ENCODE data around the gene RNASE8. TPM values are rescaled to one million over a fixed set of nuclear protein-coding genes. Genes with fewer than 3 reads are reported as not detected.

RNASE8 gene
- total RNA-seq, 2 donors from 2014 or later, result not detected

DNA sequence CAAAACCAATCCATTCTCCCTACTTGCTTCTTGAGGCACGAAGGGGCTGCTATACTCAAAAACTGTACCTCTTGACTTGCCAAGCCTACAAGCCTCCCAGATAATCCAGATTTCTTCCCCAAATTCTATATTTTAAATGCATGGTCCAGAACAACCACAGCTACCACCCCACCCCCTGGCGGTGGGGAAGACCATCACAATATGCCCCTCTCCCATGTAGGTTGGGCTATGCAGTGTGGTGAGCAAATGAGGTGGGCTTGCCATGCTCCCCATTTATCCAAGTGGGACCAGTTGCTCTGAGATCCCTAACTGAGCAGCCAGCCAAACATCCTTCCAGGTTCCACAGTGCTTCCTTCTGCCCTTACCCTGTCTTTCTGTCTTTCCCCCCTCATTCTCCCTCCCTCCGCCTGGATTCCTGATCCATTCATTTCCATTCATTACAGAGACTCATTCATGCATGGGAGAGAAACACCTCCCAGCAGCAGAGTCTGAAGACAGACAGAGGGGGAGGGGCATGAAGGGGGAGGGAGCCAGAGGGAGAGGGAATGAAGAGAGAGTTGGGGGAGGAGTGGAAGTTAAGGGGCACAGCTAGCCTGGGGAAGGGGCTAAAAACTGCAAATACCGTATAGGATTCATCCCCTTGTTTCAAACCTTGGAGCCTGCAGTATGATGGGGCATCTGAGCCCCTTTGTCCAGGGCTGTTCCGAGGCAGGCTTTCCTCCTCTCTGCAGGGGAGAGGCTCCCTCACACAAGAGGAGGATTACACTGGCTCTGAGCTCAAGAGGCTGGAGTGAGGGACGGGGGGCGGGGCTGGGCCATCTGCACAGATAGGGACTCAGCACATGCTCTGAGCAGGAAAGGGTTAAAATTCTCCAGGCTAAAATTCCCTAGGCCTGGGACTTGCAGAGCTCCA, 36.4 kb downstream of the RNASE8 start:
- H3K9me3 ChIP-seq (ENCODE audit: control insufficient read depth, low read length), result no peaks in the 10 kb centered on the region
- peak overlapping the region; percentile 96 for H3K27ac ChIP-seq (ENCODE audit: low read depth, low read length)
- H3K4me3 ChIP-seq (ENCODE audit: low read length), result peak overlapping the region; percentile 76
- peak overlapping the region; percentile 4 for H3K9ac ChIP-seq (ENCODE audit: extremely low read depth, low read length, poor library complexity, severe bottlenecking)
- peaks cover 17% of the 10 kb centered on the region for H3K4me1 ChIP-seq (ENCODE audit: control insufficient read depth, insufficient read depth, low read length)
- Mint-ChIP-seq H3K27ac (peak overlapping the region; percentile 83), H3K9me3 (no peaks in the 10 kb centered on the region), H3K4me3 (peak overlapping the region; percentile 54), H3K36me3 (ENCODE audit: low read depth) (peaks cover 33% of the 10 kb centered on the region), H3K4me1 (peaks cover 39% of the 10 kb centered on the region), H3K27me3 (ENCODE audit: insufficient read depth) (peaks cover 17% of the 10 kb centered on the region)
- TF ChIP-seq, protein P1, sequence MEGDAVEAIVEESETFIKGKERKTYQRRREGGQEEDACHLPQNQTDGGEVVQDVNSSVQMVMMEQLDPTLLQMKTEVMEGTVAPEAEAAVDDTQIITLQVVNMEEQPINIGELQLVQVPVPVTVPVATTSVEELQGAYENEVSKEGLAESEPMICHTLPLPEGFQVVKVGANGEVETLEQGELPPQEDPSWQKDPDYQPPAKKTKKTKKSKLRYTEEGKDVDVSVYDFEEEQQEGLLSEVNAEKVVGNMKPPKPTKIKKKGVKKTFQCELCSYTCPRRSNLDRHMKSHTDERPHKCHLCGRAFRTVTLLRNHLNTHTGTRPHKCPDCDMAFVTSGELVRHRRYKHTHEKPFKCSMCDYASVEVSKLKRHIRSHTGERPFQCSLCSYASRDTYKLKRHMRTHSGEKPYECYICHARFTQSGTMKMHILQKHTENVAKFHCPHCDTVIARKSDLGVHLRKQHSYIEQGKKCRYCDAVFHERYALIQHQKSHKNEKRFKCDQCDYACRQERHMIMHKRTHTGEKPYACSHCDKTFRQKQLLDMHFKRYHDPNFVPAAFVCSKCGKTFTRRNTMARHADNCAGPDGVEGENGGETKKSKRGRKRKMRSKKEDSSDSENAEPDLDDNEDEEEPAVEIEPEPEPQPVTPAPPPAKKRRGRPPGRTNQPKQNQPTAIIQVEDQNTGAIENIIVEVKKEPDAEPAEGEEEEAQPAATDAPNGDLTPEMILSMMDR (conservative IDR thresholded peaks at IDR 0.05), result peak; percentile 68
- WGBS, 2 experiments (ENCODE audit: insufficient coverage in 1 of 2, insufficient read length in 1 of 2), result 15 to 33% methylated on average over 3 to 7 of the region's 7 CpGs
- DNase-seq, result peak; percentile 93
- H3K36me3 ChIP-seq (ENCODE audit: control insufficient read depth, insufficient read depth, low read length), result peaks cover 44% of the 10 kb centered on the region
- H3K27me3 ChIP-seq (ENCODE audit: control insufficient read depth, insufficient read depth, low read length, poor library complexity, severe bottlenecking), result no peaks in the 10 kb centered on the region

DNA sequence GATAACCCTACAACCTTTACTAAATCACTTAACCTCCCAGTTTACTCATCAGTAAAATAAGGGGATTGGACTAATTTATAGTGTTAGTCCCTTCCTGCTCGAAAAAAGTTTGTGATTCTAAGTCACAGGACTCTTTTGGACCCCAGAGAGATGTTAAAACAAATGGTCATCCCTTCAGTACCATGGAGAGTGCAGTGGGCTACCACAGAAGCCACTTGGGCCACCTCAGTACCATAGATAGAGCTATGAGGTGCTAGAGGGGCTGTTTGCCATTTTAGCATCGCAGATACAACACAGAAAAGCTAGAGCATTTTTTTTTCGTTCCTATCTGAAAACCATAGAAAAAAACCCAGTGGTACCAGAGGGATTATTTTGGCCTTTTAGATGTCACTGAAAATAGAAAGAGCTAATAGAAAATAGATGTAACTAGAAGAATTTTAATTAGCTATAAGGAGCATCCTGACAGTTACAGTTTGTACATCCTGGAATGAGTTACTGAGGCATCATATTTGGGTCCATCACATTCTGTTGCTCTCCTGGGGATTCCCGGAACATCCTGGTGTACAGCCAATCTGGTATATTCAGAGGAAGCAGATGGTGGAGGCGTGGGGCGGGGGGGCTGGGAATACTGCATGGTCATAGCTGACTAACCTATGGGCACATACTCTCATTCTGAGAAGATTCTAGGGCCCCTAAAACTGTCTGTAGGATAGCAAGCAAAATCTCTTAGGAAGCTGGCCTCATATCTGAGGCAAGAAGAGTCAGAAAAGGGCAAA, 38.0 kb downstream of the RNASE8 start:
- WGBS, 2 experiments (ENCODE audit: insufficient coverage in 1 of 2, insufficient read length in 1 of 2), result 85 to 87% methylated on average over 4 to 6 of the region's 6 CpGs
- H3K9me3 ChIP-seq (ENCODE audit: control insufficient read depth, low read length), result no peaks in the 10 kb centered on the region
- no peaks in the 10 kb centered on the region for H3K9me3 Mint-ChIP-seq
- H3K36me3 Mint-ChIP-seq (ENCODE audit: low read depth), result peaks cover 20% of the 10 kb centered on the region
- no peak overlapping the region for H3K4me3 Mint-ChIP-seq
- DNase-seq, result peak; percentile 63
- H3K27me3 ChIP-seq (ENCODE audit: control insufficient read depth, insufficient read depth, low read length, poor library complexity, severe bottlenecking), result peaks cover 2% of the 10 kb centered on the region
- H3K4me1 Mint-ChIP-seq, result peaks cover 49% of the 10 kb centered on the region
- H3K27ac ChIP-seq (ENCODE audit: low read depth, low read length), result peak overlapping the region; percentile 12
- no peak overlapping the region for H3K9ac ChIP-seq (ENCODE audit: extremely low read depth, low read length, poor library complexity, severe bottlenecking)
- peaks cover 28% of the 10 kb centered on the region for H3K36me3 ChIP-seq (ENCODE audit: control insufficient read depth, insufficient read depth, low read length)
- TF ChIP-seq, protein P1 (conservative IDR thresholded peaks at IDR 0.05), result no peak
- peaks cover 29% of the 10 kb centered on the region for H3K27me3 Mint-ChIP-seq (ENCODE audit: insufficient read depth)
- no peak overlapping the region for H3K4me3 ChIP-seq (ENCODE audit: low read length)
- H3K27ac Mint-ChIP-seq, result no peak overlapping the region
- H3K4me1 ChIP-seq (ENCODE audit: control insufficient read depth, insufficient read depth, low read length), result peaks cover 22% of the 10 kb centered on the region

DNA sequence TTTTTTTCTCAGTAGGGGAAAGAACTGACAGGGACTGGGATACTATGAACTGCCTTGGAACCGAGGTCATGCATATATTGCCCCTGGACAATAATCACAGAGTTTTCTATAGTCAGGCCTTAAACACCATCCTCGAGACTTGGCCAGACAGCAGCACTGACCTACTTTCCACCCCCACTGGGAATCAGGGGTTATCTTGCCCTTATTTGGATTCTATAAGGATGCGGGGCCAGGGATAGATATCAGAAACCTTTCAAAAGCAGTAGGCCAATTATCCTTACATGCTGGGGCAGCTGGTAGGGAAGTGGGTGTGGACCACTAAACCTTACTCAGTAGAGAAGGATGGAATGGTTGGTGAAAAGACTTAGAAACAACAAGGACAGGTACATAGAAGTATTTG, 38.8 kb downstream of the RNASE8 start:
- Histone ChIP-seq H3K4me1 (ENCODE audit: control insufficient read depth, insufficient read depth, low read length) (peaks cover 22% of the 10 kb centered on the region), H3K27ac (ENCODE audit: low read depth, low read length) (peak overlapping the region; percentile 12), H3K4me3 (ENCODE audit: low read length) (peak overlapping the region; percentile 87), H3K9ac (ENCODE audit: extremely low read depth, low read length, poor library complexity, severe bottlenecking) (no peak overlapping the region), H3K9me3 (ENCODE audit: control insufficient read depth, low read length) (no peaks in the 10 kb centered on the region), H3K27me3 (ENCODE audit: control insufficient read depth, insufficient read depth, low read length, poor library complexity, severe bottlenecking) (peaks cover 10% of the 10 kb centered on the region), H3K36me3 (ENCODE audit: control insufficient read depth, insufficient read depth, low read length) (peaks cover 20% of the 10 kb centered on the region)
- H3K4me1 Mint-ChIP-seq, result peaks cover 49% of the 10 kb centered on the region
- no peak overlapping the region for H3K27ac Mint-ChIP-seq
- WGBS, 2 experiments (ENCODE audit: insufficient coverage in 1 of 2, insufficient read length in 1 of 2), result 80 to 91% methylated on average over 1 to 2 of the region's 3 CpGs
- TF ChIP-seq, protein P1 (conservative IDR thresholded peaks at IDR 0.05), result no peak
- no peaks in the 10 kb centered on the region for H3K9me3 Mint-ChIP-seq
- peak overlapping the region; percentile 75 for H3K4me3 Mint-ChIP-seq
- peak; percentile 27 for DNase-seq
- peaks cover 37% of the 10 kb centered on the region for H3K27me3 Mint-ChIP-seq (ENCODE audit: insufficient read depth)
- H3K36me3 Mint-ChIP-seq (ENCODE audit: low read depth), result peaks cover 15% of the 10 kb centered on the region

All from endodermal cell (in vitro differentiated cells).